DND-41 (cell line): ENCODE measurements around the gene TNRC6A.

Source experiments
- ATAC-seq: fragments of 200-7000 bp; cut with Tn5 transposase; 3 replicates; pipeline ENCODE4 v1.9.1; 2021; ENCODE audit warnings: low read depth; ENCODE audit not compliant: insufficient read depth
- DNase-seq: peaks from one replicate; pipeline ENCODE4 v3.0.0-alpha.2; 2020
- H2AFZ ChIP-seq: 2 replicates; pipeline ENCODE4 v1.6.0; 2012; ENCODE audit warnings: low read depth, low read length
- H3K27ac ChIP-seq: 2 replicates; pipeline ENCODE4 v1.5.1; 2012; ENCODE audit warnings: low read length, inconsistent platforms
- H3K27me3 ChIP-seq: fragments of 200-600 bp; sonication (generic); 2 replicates; pipeline ENCODE4 v1.6.0; 2012; ENCODE audit warnings: low read length, mild to moderate bottlenecking, inconsistent platforms; ENCODE audit not compliant: insufficient read depth, poor library complexity
- H3K36me3 ChIP-seq: 2 replicates; pipeline ENCODE4 v1.5.1; 2012; ENCODE audit warnings: low read length, inconsistent platforms; ENCODE audit not compliant: insufficient read depth
- H3K4me1 ChIP-seq: 2 replicates; pipeline ENCODE4 v1.5.1; 2012; ENCODE audit warnings: mild to moderate bottlenecking, low read length; ENCODE audit not compliant: insufficient read depth
- H3K4me2 ChIP-seq: 2 replicates; pipeline ENCODE4 v1.6.0; 2012; ENCODE audit warnings: mild to moderate bottlenecking, moderate library complexity, low read length, inconsistent platforms; ENCODE audit not compliant: insufficient read depth
- H3K4me3 ChIP-seq, 2 experiments: fragments of 200-600 bp in 1 of 2; shearing (Covaris generic) in 1 of 2; 2 replicates each; pipeline ENCODE4 v1.5.1; 2012 to 2016; ENCODE audit warnings: inconsistent platforms in 2 of 2, low read length in 2 of 2, mild to moderate bottlenecking in 2 of 2, low read depth in 1 of 2, moderate library complexity in 1 of 2
- H3K79me2 ChIP-seq: 2 replicates; pipeline ENCODE4 v1.6.0; 2012; ENCODE audit warnings: low read length, inconsistent platforms; ENCODE audit not compliant: insufficient read depth
- H3K9ac ChIP-seq: 2 replicates; pipeline ENCODE4 v1.6.0; 2012; ENCODE audit warnings: low read depth, mild to moderate bottlenecking, inconsistent platforms, low read length, moderate library complexity
- H3K9me3 ChIP-seq: 2 replicates; pipeline ENCODE4 v1.5.1; 2012; ENCODE audit warnings: low read length, moderate library complexity, mild to moderate bottlenecking, inconsistent platforms; ENCODE audit not compliant: insufficient read depth, severe bottlenecking
- H4K20me1 ChIP-seq: 2 replicates; pipeline ENCODE4 v1.6.0; 2012; ENCODE audit warnings: low read length; ENCODE audit not compliant: insufficient read depth
- CTCF ChIP-seq: IDR thresholded peaks from 2 replicates; pipeline ENCODE4 v1.5.1; 2012; ENCODE audit warnings: borderline replicate concordance, low read length, moderate library complexity, mild to moderate bottlenecking; ENCODE audit not compliant: poor library complexity, severe bottlenecking; ENCODE audit errors: extremely low read depth
- EZH2 ChIP-seq: IDR thresholded peaks from 3 replicates; pipeline ENCODE4 v1.6.1; 2012; ENCODE audit warnings: borderline replicate concordance, low read depth, mild to moderate bottlenecking, moderate library complexity, low read length, inconsistent platforms; ENCODE audit not compliant: severe bottlenecking

The TNRC6A gene

GRCh38 chr16:24683847-24684493 lies 45.5 kb upstream of the TNRC6A start:
- H3K9ac ChIP-seq: no peak overlapping the region
- no peaks in the 10 kb centered on the region for H3K36me3 ChIP-seq
- H3K27ac ChIP-seq: no peak overlapping the region
- H2AFZ ChIP-seq: no peak overlapping the region
- no peak overlapping the region for H3K4me3 ChIP-seq
- DNase-seq (no peak), ATAC-seq (no peak)
- TF ChIP-seq EZH2: no peak
- no peak for TF ChIP-seq CTCF
- H3K27me3 ChIP-seq: no peaks in the 10 kb centered on the region
- no peak overlapping the region for H3K4me2 ChIP-seq
- no peaks in the 10 kb centered on the region for H3K4me1 ChIP-seq
- H3K9me3 ChIP-seq: no peaks in the 10 kb centered on the region
- no peaks in the 10 kb centered on the region for H4K20me1 ChIP-seq
- no peaks in the 10 kb centered on the region for H3K79me2 ChIP-seq

GRCh38 chr16:24685539-24686432 lies 43.7 kb upstream of the TNRC6A start:
- Histone ChIP-seq H3K4me2 (no peak overlapping the region), H3K27ac (no peak overlapping the region), H3K4me3 (no peak overlapping the region), H3K27me3 (no peaks in the 10 kb centered on the region), H3K9ac (no peak overlapping the region), H2AFZ (no peak overlapping the region), H3K4me1 (no peaks in the 10 kb centered on the region), H3K36me3 (no peaks in the 10 kb centered on the region), H4K20me1 (no peaks in the 10 kb centered on the region), H3K79me2 (no peaks in the 10 kb centered on the region), H3K9me3 (no peaks in the 10 kb centered on the region)
- no peak for TF ChIP-seq EZH2
- no peak for TF ChIP-seq CTCF
- no peak for ATAC-seq
- no peak for DNase-seq

- Histone ChIP-seq H3K27me3 (no peaks in the 10 kb centered on the region), H3K4me3 (no peak overlapping the region), H3K79me2 (no peaks in the 10 kb centered on the region), H3K27ac (no peak overlapping the region), H3K9me3 (no peaks in the 10 kb centered on the region), H3K4me1 (no peaks in the 10 kb centered on the region), H3K9ac (no peak overlapping the region), H4K20me1 (no peaks in the 10 kb centered on the region), H3K36me3 (no peaks in the 10 kb centered on the region), H3K4me2 (no peak overlapping the region), H2AFZ (no peak overlapping the region)
- no peak for DNase-seq
- no peak for TF ChIP-seq CTCF
- TF ChIP-seq EZH2: no peak
- ATAC-seq: no peak
Measured at GRCh38 chr16:24686678-24687077, 42.8 kb upstream of the TNRC6A start.
